H1 (cell line): ENCODE results near the gene TDRD12. TPM values are rescaled to one million over a fixed set of nuclear protein-coding genes. Genes with fewer than 3 reads are reported as not detected.

ENCODE experiments used
- BACH1 ChIP-seq: IDR thresholded peaks from 2 replicates; pipeline ENCODE4 v1.6.1; 2012; ENCODE audit warnings: low read length, improper control_type of control experiment
- GABPA ChIP-seq: IDR thresholded peaks from 2 replicates; pipeline ENCODE4 v1.6.1; 2011; ENCODE audit warnings: mild to moderate bottlenecking, low read length, moderate library complexity, borderline replicate concordance; ENCODE audit not compliant: insufficient read depth
- RNF2 ChIP-seq: fragments of 200-900, 300-1000 bp; sonication (generic); IDR thresholded peaks from 2 replicates; pipeline ENCODE4 v1.7.1; 2016; ENCODE audit warnings: borderline replicate concordance, low read depth, mild to moderate bottlenecking, antibody characterized with exemption, low read length; ENCODE audit not compliant: poor library complexity, severe bottlenecking; ENCODE audit errors: missing control alignments
- SUZ12 ChIP-seq: fragments of 200-600 bp; sonication (generic); IDR thresholded peaks from 2 replicates; pipeline ENCODE4 v1.6.1; 2012; ENCODE audit warnings: mild to moderate bottlenecking, inconsistent platforms, low read length, moderate library complexity, mixed read lengths
- polyA plus RNA-seq, 7 experiments: library from polyadenylated mRNA; depleted of rRNA in 3 of 7; stranded (reverse) in 5 of 7; unstranded in 2 of 7; fragments of >200 nt in 5 of 7; fragments of 200-250 nt in 2 of 7; gene quantifications; 1 replicate in 5 of 7; 2 replicates in 1 of 7; 4 replicates in 1 of 7; pipeline versions ENCODE4 v1.2.1 to v1.2.3, GENCODE V29; 2011 to 2013; ENCODE audit warnings: missing spikeins in 2 of 7, mixed read lengths in 2 of 7
- total RNA-seq: library from RNA; stranded (reverse); fragmentation: NEBNext Ultra II Directional; extraction: Animal tissue kit (Norgen Biotek cat#: 25700); gene quantifications from 2 replicates; pipeline ENCODE4 v1.2.1, GENCODE V29; 2021

Gene TDRD12
- total and polyA plus RNA-seq, 2 of the 8 experiments (the other 6 are each of a cell fraction or from before 2014, with no cell fraction given) = 0.39 to 0.88 TPM

- peak; percentile 63 for TF ChIP-seq RNF2
- TF ChIP-seq BACH1 = peak; percentile 67; the same call in 1 of the 2 replicates
- no peak for TF ChIP-seq GABPA
- peak; percentile 94; the same call in 1 of the 2 replicates for TF ChIP-seq SUZ12
- TF ChIP-seq, all 59 proteins: peak for 8
Observed at GRCh38 chr19:32676186-32676894, 43.2 kb upstream of the TDRD12 start (continued).
